ENCODE results near the gene C11orf65.

- no peak for TF ChIP-seq EZH2 (IDR thresholded peaks at IDR 0.05; ENCODE audit: insufficient read depth, poor library complexity, severe bottlenecking)
- no peak for TF ChIP-seq EZH2phosphoT487 (IDR thresholded peaks at IDR 0.05; ENCODE audit: insufficient read depth, low read depth)
These were observed 7.5 kb upstream of the C11orf65 start for GRCh38 chr11:108474664-108475463.

Measured in GM23248 (cell line).